SH-SY5Y (cell line): ENCODE results near the gene ACOXL.

Experiments
- GATA2 ChIP-seq: IDR thresholded peaks from 2 replicates; pipeline ENCODE4 v1.6.1; 2011; ENCODE audit warnings: mild to moderate bottlenecking, low read depth, low read length
- GATA3 ChIP-seq: IDR thresholded peaks from 2 replicates; pipeline ENCODE4 v1.6.1; 2011; ENCODE audit warnings: low read depth, mild to moderate bottlenecking, low read length, moderate library complexity

ACOXL gene

GRCh38 chr2:110904116-110904778 lies 171.9 kb downstream of the ACOXL start:
- TF ChIP-seq GATA2 (no peak), GATA3 (no peak)

GRCh38 chr2:110904779-110905148 lies 172.4 kb downstream of the ACOXL start:
- TF ChIP-seq GATA3, result no peak
- no peak for TF ChIP-seq GATA2

GRCh38 chr2:110905217-110905616 lies 172.8 kb downstream of the ACOXL start:
- TF ChIP-seq GATA3 (no peak), GATA2 (no peak)

GRCh38 chr2:110906613-110907298 lies 174.4 kb downstream of the ACOXL start:
- TF ChIP-seq GATA3 (no peak), GATA2 (no peak)

- TF ChIP-seq GATA3 (no peak), GATA2 (no peak)
These were observed 177.1 kb downstream of the ACOXL start for GRCh38 chr2:110909501-110909900.

- TF ChIP-seq GATA3 (no peak), GATA2 (no peak)
These were observed 178.1 kb downstream of the ACOXL start for GRCh38 chr2:110910423-110910822.

GRCh38 chr2:110919738-110920137 lies 187.4 kb downstream of the ACOXL start:
- TF ChIP-seq GATA3, result no peak
- no peak for TF ChIP-seq GATA2

GRCh38 chr2:110925479-110925878 lies 193.1 kb downstream of the ACOXL start:
- TF ChIP-seq GATA2 (no peak), GATA3 (no peak)

GRCh38 chr2:110927526-110927925 lies 195.2 kb downstream of the ACOXL start:
- TF ChIP-seq GATA3, result no peak
- TF ChIP-seq GATA2, result no peak

- TF ChIP-seq GATA2 (no peak), GATA3 (no peak)
These were observed 197.2 kb downstream of the ACOXL start for GRCh38 chr2:110929528-110929927.

- TF ChIP-seq GATA3 (no peak), GATA2 (no peak)
These were observed 199.3 kb downstream of the ACOXL start for GRCh38 chr2:110931648-110932047.

GRCh38 chr2:110933420-110933819 lies 201.0 kb downstream of the ACOXL start:
- TF ChIP-seq GATA3 (no peak), GATA2 (no peak)

- no peak for TF ChIP-seq GATA2
- TF ChIP-seq GATA3, result no peak
These were observed 202.6 kb downstream of the ACOXL start for GRCh38 chr2:110934948-110935347.

- TF ChIP-seq GATA2 (no peak), GATA3 (no peak)
These were observed 208.1 kb downstream of the ACOXL start for GRCh38 chr2:110940376-110940910.

GRCh38 chr2:110941226-110941625 lies 208.9 kb downstream of the ACOXL start:
- TF ChIP-seq GATA3 (no peak), GATA2 (peak; percentile 68)
